NCI-H460 (cell line): Measurements from ENCODE around the gene IRAK3. TPM values are rescaled to one million over a fixed set of nuclear protein-coding genes. Genes with fewer than 3 reads are reported as not detected.
"Not testable (repeated sequence)": the region's sequence is repeated elsewhere in the genome, so short reads cannot be mapped to it uniquely, and the experiment has no call there.

Experiments
- DNase-seq: peaks from one replicate; pipeline ENCODE4 v3.0.0-alpha.2; 2016; ENCODE audit warnings: low read depth; ENCODE audit errors: extremely low read depth
- total RNA-seq: library from RNA; depleted of rRNA; stranded (reverse); fragments of >200 nt; shearing (Covaris generic); gene quantifications from 2 replicates; pipeline ENCODE4 v1.2.3, GENCODE V29; 2014

Gene IRAK3
- total RNA-seq, 1 experiment from 2014 or later = 0.89 TPM

DNA sequence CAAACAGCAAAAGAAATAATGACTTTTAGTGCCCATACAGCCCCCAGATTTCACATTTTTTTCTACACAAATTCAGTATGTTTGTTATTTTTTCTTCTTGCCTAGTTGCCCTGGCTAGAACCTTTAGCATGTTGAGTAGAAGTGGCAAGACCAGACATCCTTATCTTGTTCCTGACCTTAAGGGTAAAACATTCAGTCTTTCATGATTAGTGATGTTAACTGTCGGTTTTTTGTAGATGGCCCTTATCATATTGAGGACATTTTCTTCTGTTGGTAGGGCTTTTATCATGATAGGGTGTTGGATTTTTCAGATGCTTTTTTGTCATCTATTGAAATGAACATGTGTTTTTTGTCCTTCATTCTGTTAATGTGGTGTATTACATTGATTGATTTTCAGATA, 17.1 kb downstream of the IRAK3 start:
- DNase-seq = no peak

DNA sequence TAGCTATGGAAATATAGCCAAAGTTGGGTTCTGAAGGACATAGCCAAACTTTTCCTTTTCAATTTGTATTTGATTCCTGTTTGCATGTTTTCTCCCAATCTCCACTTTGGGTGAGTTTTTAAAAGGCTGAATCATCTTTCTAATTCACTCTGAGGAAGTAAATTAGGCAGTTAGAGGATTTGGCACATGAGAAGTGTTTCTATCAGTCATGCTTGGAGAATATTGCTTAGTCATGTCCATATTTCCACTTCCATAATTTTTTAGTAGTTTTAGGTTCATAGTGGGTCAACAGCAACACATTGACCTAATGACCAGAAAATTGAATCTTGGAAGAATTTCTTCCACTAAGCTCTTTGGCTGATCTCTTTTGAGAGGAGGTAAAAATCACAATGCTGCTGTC, 21.8 kb downstream of the IRAK3 start:
- DNase-seq = no peak

DNA sequence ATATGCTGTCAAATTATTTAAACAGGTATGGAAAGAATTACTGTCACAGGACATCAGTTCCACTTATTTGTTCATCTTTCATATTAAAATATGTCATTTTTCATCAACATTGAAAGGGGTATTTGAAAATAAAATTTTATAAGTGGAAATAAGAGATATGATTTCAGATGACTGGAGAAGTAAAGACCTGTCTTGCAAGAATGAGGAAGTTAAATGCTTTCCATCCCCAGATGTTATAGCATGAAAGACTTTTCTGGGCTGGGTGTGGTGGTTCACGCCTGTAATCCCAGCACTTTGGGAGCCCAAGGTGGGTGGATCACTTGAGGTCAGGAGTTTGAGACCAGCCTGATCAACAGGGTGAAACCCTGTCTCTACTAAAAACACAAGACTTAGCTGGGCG, 22.6 kb downstream of the IRAK3 start:
- DNase-seq = not testable (repeated sequence)

DNA sequence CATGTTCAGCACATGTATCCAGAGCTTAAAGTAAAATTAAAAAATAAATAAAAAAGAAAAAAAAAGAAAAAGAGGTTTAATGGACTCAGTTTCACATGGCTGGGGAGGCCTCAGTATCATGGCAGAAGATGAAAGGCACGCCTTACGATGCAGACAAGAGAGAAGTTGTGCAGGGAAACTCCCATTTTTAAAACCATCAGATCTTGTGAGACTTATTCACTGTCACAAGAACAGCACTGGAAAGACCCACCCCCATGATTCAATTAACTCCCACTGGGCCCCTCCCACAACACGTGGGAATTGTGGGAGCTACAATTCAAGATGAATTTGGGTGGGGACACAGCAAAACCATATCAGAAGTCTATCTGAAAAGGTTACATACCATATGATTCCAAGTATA, 24.0 kb downstream of the IRAK3 start:
- not testable (repeated sequence) for DNase-seq

DNA sequence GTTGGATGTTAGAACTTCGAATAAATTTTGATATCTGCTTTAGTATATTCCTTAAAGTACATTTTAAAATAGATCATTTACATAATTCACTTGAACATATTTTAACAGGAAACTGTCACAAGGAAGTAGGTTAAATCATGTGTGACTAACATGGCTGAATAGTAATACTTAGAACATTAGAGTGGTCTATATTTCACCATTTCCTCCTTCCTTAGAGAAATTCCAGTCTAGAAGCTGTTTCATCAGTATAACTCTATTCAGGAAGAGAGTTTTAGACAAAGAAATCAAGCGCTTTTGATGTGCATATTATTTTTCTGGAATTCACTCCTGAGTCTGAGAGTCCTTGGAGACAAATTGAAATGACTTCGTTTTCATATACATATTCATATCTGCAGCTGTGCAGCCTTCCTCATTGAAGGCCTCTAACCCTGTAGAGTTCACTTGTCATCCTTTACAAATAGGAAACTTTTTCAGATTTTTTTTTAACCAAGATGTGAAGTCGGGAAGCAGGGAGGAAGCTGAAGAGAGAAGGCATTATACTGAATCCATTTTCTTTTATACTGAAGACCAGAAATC, 28.4 kb downstream of the IRAK3 start:
- DNase-seq = no peak

DNA sequence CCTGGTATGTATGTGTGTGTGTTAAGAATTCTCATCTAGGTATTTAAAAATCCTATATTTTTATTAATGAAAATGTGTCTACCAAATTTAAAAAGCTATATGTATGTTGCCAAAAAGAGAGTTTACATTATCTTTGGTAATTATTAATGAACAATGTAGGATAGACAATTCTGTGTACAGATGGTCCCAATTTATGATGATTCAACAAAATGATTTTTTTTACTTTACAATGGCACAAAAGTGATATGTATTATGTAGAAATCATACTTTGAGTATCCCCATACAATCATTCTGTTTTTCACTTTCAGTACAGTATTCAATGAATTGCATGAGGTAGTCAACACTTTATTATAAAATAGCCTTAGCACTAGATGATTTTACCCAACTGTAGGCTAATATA, 39.4 kb downstream of the IRAK3 start:
- DNase-seq = no peak

DNA sequence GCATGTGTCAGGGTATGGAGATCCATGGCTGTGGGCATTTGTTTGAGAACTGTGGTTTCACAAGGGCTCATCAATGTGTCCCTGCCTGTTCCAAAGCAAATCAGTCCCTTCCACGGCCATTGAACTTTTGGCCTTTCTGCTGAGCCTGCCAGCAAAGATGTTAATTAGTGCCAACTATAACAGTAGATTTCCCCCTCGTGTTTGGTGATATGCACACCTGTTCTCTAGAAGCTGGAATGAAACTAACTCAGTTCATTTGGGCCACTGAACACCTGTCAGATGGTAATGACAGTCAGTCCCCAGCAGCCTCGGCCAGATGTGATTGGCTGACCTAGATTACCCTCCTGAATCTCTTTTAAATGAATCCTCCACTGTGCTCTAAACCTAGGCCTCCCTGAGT, 43.2 kb downstream of the IRAK3 start:
- DNase-seq = no peak

DNA sequence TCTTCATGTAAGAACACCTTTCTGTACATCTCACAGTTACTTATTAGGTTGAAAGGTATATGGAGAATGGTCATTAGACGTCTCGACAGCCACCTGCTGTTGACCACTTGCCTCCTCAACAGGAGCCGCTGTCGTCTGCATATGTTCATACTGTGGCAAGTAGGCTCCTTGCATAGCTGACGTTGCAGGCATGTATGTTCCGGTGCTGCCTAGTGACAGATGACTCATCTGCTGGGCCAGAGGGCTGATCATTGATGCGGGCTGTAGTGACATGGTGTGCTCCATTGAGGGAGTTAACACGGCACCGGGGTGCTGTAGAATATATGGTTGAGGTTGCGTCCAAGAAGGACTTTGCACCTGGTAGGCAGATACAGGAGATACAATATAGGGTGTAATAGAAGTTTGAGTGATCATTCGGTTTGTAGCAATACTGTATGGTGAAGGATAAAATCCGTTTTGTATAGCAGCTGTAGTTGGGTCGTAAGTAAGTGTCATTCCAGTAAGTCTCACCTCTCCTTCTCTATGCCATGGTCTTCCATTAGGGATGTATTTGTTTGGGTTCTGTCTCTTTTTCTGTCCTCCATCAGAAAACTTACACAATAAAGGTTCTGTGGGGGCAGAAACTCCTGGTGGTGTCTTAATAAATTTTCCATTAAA, 45.2 kb downstream of the IRAK3 start:
- peak; percentile 53 for DNase-seq

DNA sequence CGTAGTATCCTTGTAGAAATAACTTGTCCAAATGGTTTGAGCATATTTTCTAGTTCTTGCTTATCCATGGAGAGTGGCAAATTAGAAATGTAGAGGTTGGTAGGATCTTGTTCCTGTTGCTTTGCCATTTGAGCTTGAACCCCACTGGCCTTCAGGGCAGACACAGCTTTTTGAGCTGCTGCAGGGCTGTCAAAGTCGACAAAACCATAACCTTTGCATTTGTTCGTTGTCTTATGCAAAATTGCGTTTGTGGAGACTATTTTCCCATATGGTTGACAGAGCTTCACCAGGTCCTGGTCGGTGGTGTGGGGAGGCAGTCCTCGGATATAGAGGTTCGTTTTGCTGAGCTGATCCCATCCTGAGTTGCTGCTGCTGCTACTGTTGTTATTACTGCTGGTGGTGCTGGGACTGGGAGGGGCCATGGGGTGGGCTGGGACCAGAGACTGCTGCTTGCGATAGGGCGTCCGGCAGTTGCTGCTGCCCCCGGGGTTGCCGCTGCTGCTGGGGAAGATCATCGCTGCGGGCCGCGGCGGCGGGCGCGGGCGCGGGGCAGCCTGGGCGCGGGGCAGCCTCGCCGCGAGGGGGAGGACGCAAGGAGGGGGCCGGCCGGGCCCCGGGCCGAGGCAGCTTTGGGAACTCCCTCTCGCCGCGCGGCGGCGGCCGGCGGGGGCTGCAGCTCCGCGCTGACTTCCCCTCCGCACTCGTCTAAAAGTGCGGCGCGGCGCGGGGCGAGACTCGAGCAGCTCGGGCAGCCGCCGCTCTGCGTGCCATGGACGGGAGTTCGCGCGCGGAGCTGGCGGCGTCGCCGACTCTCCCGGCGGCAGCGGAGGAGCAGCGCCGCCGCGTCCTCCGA, 46.0 kb downstream of the IRAK3 start:
- DNase-seq = not testable (repeated sequence)

DNA sequence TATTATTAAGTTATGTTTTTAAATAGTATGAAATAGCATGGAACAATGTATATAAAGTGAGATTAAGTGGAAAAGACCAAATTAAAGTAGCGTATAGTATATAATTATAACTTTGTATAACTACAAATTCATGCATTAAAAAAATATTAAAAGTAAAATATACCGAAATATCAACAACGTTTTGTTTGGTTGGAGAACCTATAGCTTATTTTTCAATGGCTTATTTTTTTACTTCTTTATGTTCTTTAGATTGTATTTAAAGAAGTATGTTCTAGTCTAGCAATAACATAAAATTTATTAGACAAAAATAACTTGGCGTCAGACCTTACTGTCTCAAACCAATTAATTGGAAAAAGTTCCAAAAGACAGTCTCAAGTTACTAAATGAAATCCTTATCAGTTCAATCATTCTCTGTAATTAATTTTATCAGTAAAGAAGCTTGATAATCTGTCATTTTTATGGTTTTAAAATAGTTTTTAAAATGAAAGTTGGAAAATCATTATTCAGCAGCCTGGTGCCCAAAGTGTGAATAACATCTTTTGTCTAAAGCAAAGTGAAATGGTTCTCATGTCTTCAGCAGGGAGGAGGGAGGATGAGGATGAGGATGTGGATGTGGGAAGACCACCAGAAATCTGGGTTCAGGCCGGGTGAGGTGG, 46.7 kb downstream of the IRAK3 start:
- DNase-seq = no peak

DNA sequence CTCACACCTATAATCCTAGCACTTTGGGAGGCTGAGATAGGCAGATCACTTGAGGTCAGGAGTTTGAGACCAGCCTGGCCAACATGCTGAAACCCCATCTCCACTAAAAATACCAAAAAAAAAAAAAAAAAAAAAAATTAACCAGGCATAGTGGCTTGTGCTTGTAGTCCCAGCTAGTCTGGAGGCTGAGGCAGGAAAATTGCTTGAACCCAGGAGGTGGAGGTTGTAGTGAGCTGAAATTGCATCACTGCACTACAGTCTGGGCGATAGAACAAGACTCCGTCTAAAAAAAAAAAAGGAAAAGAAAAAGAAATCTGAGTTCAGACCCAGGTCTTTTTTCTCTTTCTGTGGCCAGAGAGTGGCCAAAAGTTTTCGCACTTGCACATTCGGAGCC, 47.3 kb downstream of the IRAK3 start:
- not testable (repeated sequence) for DNase-seq

DNA sequence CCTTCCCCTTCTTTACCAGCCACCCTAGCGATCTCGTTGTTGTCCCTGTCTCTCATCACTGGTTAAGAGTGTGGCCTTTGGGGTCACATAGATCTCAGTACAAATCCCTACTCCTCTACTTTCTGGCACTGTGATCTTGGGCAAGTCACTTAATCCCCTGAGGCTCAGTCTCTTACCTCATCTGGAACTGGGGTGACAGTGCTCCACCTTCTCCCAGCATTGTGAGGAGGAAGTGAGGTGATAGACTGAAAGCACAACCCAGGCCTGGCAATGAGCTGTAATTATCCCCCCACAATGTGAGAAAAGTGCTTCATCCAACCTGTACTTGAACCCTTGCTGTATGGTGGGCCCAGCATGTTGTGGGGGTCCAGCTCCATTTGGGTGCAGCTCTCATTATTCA, 48.0 kb downstream of the IRAK3 start:
- no peak for DNase-seq

DNA sequence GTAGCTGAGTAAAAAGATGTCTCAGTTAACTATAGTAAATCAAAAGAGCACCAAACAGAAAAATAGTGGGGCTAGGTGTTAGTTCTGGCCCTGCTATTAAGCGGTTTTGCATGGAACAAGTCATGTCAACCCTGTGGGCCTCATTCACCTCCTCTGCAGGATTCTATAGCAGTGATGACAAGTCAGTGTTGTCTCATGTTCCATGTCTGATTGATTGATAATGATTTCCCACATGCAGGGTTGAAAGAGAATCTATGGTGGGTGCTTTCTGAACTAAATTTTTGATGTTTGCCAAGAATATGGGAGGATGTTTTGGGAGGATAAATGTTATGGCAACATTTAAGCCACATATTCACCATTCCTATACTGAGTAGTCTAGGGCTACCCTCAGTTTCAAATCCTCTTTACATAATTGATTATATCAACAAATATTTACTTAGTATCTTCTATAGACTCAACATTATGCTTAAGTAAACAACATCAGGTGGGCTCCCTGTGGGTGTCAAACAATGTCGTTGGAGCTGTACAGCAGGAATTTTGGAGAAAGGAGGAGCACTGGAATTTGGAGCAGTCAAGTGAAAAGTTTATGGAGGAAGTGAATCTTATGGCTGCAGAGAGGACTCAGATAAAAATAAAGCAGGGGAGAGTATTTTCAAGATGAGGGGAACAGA, 48.6 kb downstream of the IRAK3 start:
- no peak for DNase-seq

DNA sequence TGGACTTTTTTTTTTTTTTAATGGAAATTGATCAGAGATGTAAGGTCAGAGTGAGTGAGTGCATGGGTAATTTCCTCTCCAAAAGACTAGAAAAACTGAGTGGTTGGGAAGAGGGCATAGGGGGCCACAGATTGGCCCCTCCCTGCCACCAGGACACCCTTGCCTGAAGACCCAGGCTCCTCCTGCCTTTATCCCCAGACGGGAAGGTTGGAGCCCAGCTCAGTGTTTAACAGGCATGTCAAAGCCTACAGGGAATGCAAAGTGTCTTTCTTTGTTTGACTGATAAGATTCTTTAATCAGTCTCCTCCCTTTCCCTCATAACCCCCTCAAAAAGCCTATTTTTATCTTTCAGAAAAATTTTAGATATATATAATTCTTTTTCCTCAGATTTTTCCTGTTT, 50.3 kb downstream of the IRAK3 start:
- no peak for DNase-seq

DNA sequence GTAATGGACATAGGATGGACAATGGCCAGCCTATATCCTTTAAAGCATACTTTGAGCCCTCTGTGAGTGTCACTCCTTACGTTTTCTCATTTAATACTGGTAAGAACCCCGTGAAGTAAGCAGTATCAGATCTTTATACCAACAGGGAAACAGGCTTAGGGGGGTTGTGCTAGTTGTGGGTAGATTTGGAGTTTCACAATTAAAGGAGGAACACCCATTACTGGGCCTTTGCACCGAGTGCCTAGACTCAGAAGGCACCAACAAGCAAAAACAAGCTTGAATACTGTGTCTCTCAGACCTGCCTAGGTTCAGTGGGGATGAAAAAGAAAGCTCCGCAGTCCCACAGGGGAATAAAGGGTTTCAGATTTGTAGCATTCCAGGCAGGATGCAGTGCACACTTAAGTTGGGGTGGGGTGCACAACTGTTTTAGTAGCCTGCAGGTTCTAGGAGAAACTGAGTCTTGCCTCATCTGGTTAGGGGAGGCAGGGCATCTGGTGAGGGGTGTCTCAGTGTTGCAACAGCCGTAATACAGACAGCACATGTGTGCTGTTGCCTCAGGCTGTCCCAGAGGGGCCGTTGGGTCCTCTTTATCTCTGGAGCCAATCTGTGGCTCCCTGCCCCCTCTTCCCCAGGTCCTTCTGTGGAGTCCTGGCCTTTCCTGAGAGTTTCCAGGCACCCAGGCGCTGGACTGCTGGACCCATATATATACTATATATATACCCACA, 51.2 kb downstream of the IRAK3 start:
- no peak for DNase-seq

DNA sequence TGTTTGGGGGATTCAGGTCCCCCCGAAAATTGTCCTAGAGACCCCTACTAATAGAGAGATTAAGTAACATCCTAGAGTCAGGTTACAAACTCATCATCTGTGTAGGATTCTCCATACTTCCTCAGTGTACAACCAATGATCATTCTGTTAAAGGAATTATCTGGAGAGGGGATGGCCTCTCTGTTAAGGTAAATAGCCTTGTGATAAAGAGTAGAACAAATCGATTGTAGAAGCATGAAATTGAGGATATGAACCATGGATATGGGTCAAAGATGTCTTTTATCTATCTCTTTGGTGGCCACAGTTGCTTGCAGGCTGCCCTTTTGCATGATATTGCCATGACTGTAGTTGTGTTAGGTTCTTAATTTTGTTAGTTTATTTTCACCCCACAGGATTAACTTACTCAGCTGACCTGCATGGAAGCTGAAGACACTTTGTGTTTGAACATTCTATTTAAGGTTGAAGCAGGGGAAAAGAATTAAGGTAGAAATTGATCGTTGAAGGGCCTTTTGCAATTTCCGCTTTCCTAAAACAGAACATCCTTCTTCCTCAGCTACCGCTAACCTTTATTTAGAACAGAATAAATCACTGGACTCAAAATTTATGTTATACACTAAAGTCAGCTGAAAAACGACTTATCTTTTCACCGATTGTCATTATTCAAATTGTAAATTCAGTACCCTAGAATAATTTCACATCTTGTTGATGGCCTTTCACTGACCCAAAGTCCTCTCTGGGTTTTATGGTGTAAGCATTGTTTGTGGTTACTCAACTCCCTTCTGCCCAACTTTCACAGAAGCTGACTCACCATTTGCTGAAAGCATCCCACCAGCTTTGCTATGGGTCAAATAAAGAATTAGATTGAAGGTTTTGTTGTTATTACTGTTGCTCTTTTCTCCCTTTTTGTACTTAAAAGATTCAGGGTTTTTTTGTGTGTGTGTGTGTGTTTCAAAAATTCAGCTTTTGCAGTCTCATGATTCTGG, 52.3 kb downstream of the IRAK3 start:
- DNase-seq = no peak

DNA sequence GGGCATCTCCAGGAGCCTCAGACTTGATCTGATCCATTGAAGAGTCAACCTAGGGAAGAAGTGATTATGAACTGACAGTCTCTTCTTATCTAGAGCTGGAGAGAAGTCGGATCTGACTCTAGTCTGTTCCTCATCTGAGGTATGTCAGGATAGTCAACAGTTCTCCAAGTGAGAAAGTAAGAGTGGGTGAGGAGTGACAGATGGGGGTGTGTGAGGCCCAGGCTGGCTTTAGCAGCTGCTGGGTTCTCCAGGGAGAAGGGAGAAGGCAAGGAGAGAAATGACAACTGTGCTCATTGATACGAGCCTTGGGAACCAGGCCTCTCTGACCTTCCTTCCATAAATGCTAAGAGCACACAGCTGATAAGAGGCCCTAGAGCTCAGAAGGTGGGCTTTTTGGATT, 53.3 kb downstream of the IRAK3 start:
- no peak for DNase-seq

DNA sequence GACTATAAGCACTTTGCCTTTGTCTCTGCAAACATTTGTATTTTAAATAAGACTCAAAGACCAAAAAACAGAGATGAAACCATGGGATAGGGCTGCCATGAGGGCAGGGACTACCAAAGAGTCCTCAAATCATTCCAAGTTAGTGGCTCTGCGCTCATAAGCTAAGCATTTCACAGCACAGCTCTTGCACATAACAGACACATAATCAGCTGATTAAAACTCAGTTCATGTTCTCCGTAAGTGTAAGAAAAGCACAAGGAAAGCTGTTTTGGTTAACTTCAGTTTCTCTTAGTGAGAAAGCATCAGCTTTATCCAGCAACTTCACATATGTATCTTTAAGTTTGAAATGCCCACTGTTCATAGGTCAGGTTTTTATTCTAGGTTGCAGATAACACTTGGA, 54.9 kb downstream of the IRAK3 start:
- DNase-seq = no peak

DNA sequence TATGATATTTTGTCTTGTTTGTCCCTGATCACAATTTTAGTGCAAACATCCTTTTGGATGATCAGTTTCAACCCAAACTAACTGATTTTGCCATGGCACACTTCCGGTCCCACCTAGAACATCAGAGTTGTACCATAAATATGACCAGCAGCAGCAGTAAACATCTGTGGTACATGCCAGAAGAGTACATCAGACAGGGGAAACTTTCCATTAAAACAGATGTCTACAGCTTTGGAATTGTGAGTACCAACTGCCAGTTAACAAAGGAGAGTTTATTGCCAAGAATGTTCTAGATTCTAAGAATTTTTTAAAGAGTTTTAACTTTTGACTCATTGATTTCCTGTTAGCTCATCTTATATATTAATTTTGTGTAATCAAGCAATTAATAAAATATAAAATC, 55.4 kb downstream of the IRAK3 start:
- DNase-seq = no peak
